ENCODE data around the gene CHL1. TPM values are rescaled to one million over a fixed set of nuclear protein-coding genes. Genes with fewer than 3 reads are reported as not detected.

Gene CHL1
- total and polyA plus RNA-seq, 2 experiments from 2014 or later: not detected

DNA sequence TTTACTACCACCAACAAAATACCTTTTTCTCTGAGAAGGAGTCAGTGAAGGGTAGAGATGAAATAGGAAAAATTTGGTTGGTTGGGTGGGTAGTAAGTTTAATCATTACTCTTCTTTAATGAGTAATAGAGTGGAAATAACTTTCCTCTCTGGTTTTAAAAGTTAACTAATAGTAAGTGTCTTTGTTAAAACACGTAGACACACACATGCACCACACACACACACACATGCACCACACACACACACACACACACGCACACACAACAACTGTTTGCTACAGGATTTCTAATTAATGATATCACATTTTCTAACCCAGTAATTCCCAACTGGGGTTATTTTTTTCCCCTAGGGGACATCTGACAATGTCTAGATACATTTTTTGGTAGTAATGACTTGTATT is 84.1 kb downstream of the CHL1 start:
- Histone ChIP-seq H3K27ac (no peak overlapping the region), H3K9me3 (ENCODE audit: low read depth) (no peaks in the 10 kb centered on the region), H3K79me2 (ENCODE audit: insufficient read depth) (no peaks in the 10 kb centered on the region), H3K9me2 (ENCODE audit: insufficient read depth) (no peaks in the 10 kb centered on the region), H3K4me2 (ENCODE audit: unreplicated experiment) (no peak overlapping the region), H3F3A (ENCODE audit: insufficient read depth) (no peaks in the 10 kb centered on the region), H4K20me1 (ENCODE audit: insufficient read depth) (no peaks in the 10 kb centered on the region), H3K4me3 (no peak overlapping the region), H3K27me3 (replicated peaks; ENCODE audit: insufficient read depth) (no peaks in the 10 kb centered on the region), H2AFZ (no peak overlapping the region), H3K36me3 (ENCODE audit: low read depth) (no peaks in the 10 kb centered on the region), H3K9ac (no peak overlapping the region), H3K4me1 (ENCODE audit: insufficient read depth) (no peaks in the 10 kb centered on the region)
- no peak for DNase-seq
- TF ChIP-seq EZH2phosphoT487 (IDR thresholded peaks at IDR 0.05; ENCODE audit: insufficient read depth, low read depth): no peak
- no peak for TF ChIP-seq EZH2 (IDR thresholded peaks at IDR 0.05; ENCODE audit: insufficient read depth, poor library complexity, severe bottlenecking)
- 24 to 37% methylated on average over 2 of the region's 2 CpGs for WGBS, 2 experiments (ENCODE audit: low coverage in 1 of 2, low lambda C conversion rate in 2 of 2, missing lambda C conversion rate in 2 of 2)
- in situ Hi-C loops (cut with MboI): no loop called here

- Histone ChIP-seq H3K9me3 (ENCODE audit: low read depth) (no peaks in the 10 kb centered on the region), H3K4me2 (ENCODE audit: unreplicated experiment) (no peak overlapping the region), H3K9me2 (ENCODE audit: insufficient read depth) (no peaks in the 10 kb centered on the region), H3K27ac (no peak overlapping the region), H2AFZ (no peak overlapping the region), H3F3A (ENCODE audit: insufficient read depth) (no peaks in the 10 kb centered on the region), H3K36me3 (ENCODE audit: low read depth) (no peaks in the 10 kb centered on the region), H3K4me1 (ENCODE audit: insufficient read depth) (no peaks in the 10 kb centered on the region), H3K4me3 (no peak overlapping the region), H3K79me2 (ENCODE audit: insufficient read depth) (no peaks in the 10 kb centered on the region), H3K9ac (no peak overlapping the region), H3K27me3 (replicated peaks; ENCODE audit: insufficient read depth) (no peaks in the 10 kb centered on the region), H4K20me1 (ENCODE audit: insufficient read depth) (no peaks in the 10 kb centered on the region)
- WGBS, 2 experiments (ENCODE audit: low coverage in 1 of 2, low lambda C conversion rate in 2 of 2, missing lambda C conversion rate in 2 of 2): 47 to 51% methylated on average over 4 of the region's 4 CpGs
- DNase-seq: no peak
- TF ChIP-seq EZH2phosphoT487 (IDR thresholded peaks at IDR 0.05; ENCODE audit: insufficient read depth, low read depth): no peak
- no peak for TF ChIP-seq EZH2 (IDR thresholded peaks at IDR 0.05; ENCODE audit: insufficient read depth, poor library complexity, severe bottlenecking)
- in situ Hi-C loops (cut with MboI): no loop called here
Measured at GRCh38 chr3:284322-284721, 87.8 kb downstream of the CHL1 start.

GRCh38 chr3:288417-288816 is 91.9 kb downstream of the CHL1 start:
- no peak overlapping the region for H2AFZ ChIP-seq
- in situ Hi-C loops (cut with MboI): no loop called here
- H3K27ac ChIP-seq: no peak overlapping the region

GRCh38 chr3:291028-291427 is 94.5 kb downstream of the CHL1 start:
- no peak for TF ChIP-seq EZH2phosphoT487 (IDR thresholded peaks at IDR 0.05; ENCODE audit: insufficient read depth, low read depth)
- TF ChIP-seq EZH2 (IDR thresholded peaks at IDR 0.05; ENCODE audit: insufficient read depth, poor library complexity, severe bottlenecking): no peak

More at GRCh38 chr3:288417-288816, 91.9 kb downstream of the CHL1 start:
- no peak for TF ChIP-seq EZH2phosphoT487 (IDR thresholded peaks at IDR 0.05; ENCODE audit: insufficient read depth, low read depth)
- no peak for TF ChIP-seq EZH2 (IDR thresholded peaks at IDR 0.05; ENCODE audit: insufficient read depth, poor library complexity, severe bottlenecking)
- WGBS, 2 experiments (ENCODE audit: low coverage in 1 of 2, low lambda C conversion rate in 2 of 2, missing lambda C conversion rate in 2 of 2): 70% methylated on average over 4 of the region's 4 CpGs
- no peaks in the 10 kb centered on the region for H3K9me2 ChIP-seq (ENCODE audit: insufficient read depth)
- H3K27me3 ChIP-seq (replicated peaks; ENCODE audit: insufficient read depth): no peaks in the 10 kb centered on the region
- no peaks in the 10 kb centered on the region for H3K4me1 ChIP-seq (ENCODE audit: insufficient read depth)
- no peak overlapping the region for H3K4me2 ChIP-seq (ENCODE audit: unreplicated experiment)
- H3K36me3 ChIP-seq (ENCODE audit: low read depth): no peaks in the 10 kb centered on the region
- no peaks in the 10 kb centered on the region for H3K9me3 ChIP-seq (ENCODE audit: low read depth)
- no peaks in the 10 kb centered on the region for H4K20me1 ChIP-seq (ENCODE audit: insufficient read depth)
- no peaks in the 10 kb centered on the region for H3K79me2 ChIP-seq (ENCODE audit: insufficient read depth)
- no peaks in the 10 kb centered on the region for H3F3A ChIP-seq (ENCODE audit: insufficient read depth)
- H3K4me3 ChIP-seq: no peak overlapping the region
- H3K9ac ChIP-seq: no peak overlapping the region
- DNase-seq: no peak

More at GRCh38 chr3:291028-291427, 94.5 kb downstream of the CHL1 start:
- Histone ChIP-seq H4K20me1 (ENCODE audit: insufficient read depth) (no peaks in the 10 kb centered on the region), H3K9ac (no peak overlapping the region), H3K79me2 (ENCODE audit: insufficient read depth) (no peaks in the 10 kb centered on the region), H3F3A (ENCODE audit: insufficient read depth) (no peaks in the 10 kb centered on the region), H2AFZ (no peak overlapping the region), H3K27me3 (replicated peaks; ENCODE audit: insufficient read depth) (no peaks in the 10 kb centered on the region), H3K4me1 (ENCODE audit: insufficient read depth) (no peaks in the 10 kb centered on the region), H3K9me3 (ENCODE audit: low read depth) (no peaks in the 10 kb centered on the region), H3K9me2 (ENCODE audit: insufficient read depth) (no peaks in the 10 kb centered on the region), H3K27ac (no peak overlapping the region), H3K4me2 (ENCODE audit: unreplicated experiment) (no peak overlapping the region), H3K36me3 (ENCODE audit: low read depth) (no peaks in the 10 kb centered on the region), H3K4me3 (no peak overlapping the region)
- no peak for DNase-seq
- in situ Hi-C loops (cut with MboI): no loop called here
